WTC11 (cell line): ENCODE data around the gene SERTAD3. TPM values are rescaled to one million over a fixed set of nuclear protein-coding genes. Genes with fewer than 3 reads are reported as not detected.
A peak's percentile ranks its signal among the peaks of the same experiment; 100 is the strongest.

Experiments
- ATAC-seq: fragments of 200-7000 bp; cut with Tn5 transposase; 2 replicates; pipeline ENCODE4 v1.10.0; 2021; ENCODE audit warnings: mild to moderate bottlenecking, moderate library complexity
- CTCF ChIA-PET: fragments of 300-600 bp; sonication (Branson Sonifier 250); formaldehyde crosslinking; loops from one replicate; lab custom pipeline; 2021; ENCODE audit warnings: antibody characterized with exemption; lab: Charles Lee
- POLR2A ChIA-PET: fragments of 350-600 bp; sonication (Branson Sonifier 250); formaldehyde crosslinking; loops from one replicate; lab custom pipeline; 2021; ENCODE audit warnings: antibody characterized with exemption; lab: Charles Lee
- DNase-seq: peaks from one replicate; pipeline ENCODE4 v3.0.0; 2021; ENCODE audit warnings: low spot score
- H3K27ac Mint-ChIP-seq: 2 replicates; pipeline ENCODE4 v1.8.0; 2021; ENCODE audit warnings: mixed read lengths
- H3K27me3 Mint-ChIP-seq: 2 replicates; pipeline ENCODE4 v1.8.0; 2021; ENCODE audit warnings: low read depth, mild to moderate bottlenecking, moderate library complexity, mixed read lengths
- H3K36me3 Mint-ChIP-seq: 2 replicates; pipeline ENCODE4 v1.8.0; 2021; ENCODE audit warnings: mixed read lengths
- H3K4me1 Mint-ChIP-seq: 2 replicates; pipeline ENCODE4 v1.8.0; 2022; ENCODE audit warnings: mixed read lengths
- H3K4me3 Mint-ChIP-seq: 2 replicates; pipeline ENCODE4 v1.8.0; 2021; ENCODE audit warnings: mild to moderate bottlenecking, moderate library complexity, mixed read lengths
- H3K9me3 Mint-ChIP-seq: 2 replicates; pipeline ENCODE4 v1.8.0; 2021; ENCODE audit warnings: mixed read lengths
- AFF4 ChIP-seq: sonication (generic); formaldehyde crosslinking; IDR thresholded peaks from 2 replicates; pipeline ENCODE4 v1.8.1; 2023; ENCODE audit warnings: mild to moderate bottlenecking, missing genetic modification reagents, borderline replicate concordance
- ATF3 ChIP-seq: sonication (generic); formaldehyde crosslinking; conservative IDR thresholded peaks from 2 replicates; pipeline ENCODE4 v1.8.1; 2022; ENCODE audit warnings: mild to moderate bottlenecking, missing genetic modification reagents
- ATF6 ChIP-seq: sonication (generic); formaldehyde crosslinking; IDR thresholded peaks from 2 replicates; pipeline ENCODE4 v1.8.1; 2023; ENCODE audit warnings: mild to moderate bottlenecking, missing genetic modification reagents
- CDX4 ChIP-seq: fragments of 250-450 bp; sonication (Bioruptor Pico); IDR thresholded peaks from 2 replicates; pipeline ENCODE4 v1.9.0; 2021; ENCODE audit warnings: moderate library complexity, mild to moderate bottlenecking, inconsistent platforms, borderline replicate concordance
- CREB1 ChIP-seq: sonication (generic); formaldehyde crosslinking; IDR thresholded peaks from 2 replicates; pipeline ENCODE4 v1.8.0; 2023; ENCODE audit warnings: mild to moderate bottlenecking, missing genetic modification reagents
- CREM ChIP-seq: sonication (generic); formaldehyde crosslinking; IDR thresholded peaks from 2 replicates; pipeline ENCODE4 v1.8.1; 2022; ENCODE audit warnings: mild to moderate bottlenecking, missing genetic modification reagents, moderate library complexity
- E2F1 ChIP-seq: sonication (generic); formaldehyde crosslinking; IDR thresholded peaks from 2 replicates; pipeline ENCODE4 v1.8.0; 2022; ENCODE audit warnings: mild to moderate bottlenecking, missing genetic modification reagents
- EMX1 ChIP-seq: fragments of 250-450 bp; sonication (Bioruptor Pico); IDR thresholded peaks from 2 replicates; pipeline ENCODE4 v1.8.0; 2021; ENCODE audit warnings: mild to moderate bottlenecking
- ESRRA ChIP-seq: sonication (generic); formaldehyde crosslinking; IDR thresholded peaks from 2 replicates; pipeline ENCODE4 v1.8.1; 2022; ENCODE audit warnings: mild to moderate bottlenecking, missing genetic modification reagents, borderline replicate concordance
- ETV6 ChIP-seq: sonication (generic); formaldehyde crosslinking; IDR thresholded peaks from 2 replicates; pipeline ENCODE4 v1.8.1; 2022; ENCODE audit warnings: mild to moderate bottlenecking, missing genetic modification reagents
- FOXJ3 ChIP-seq: sonication (generic); formaldehyde crosslinking; IDR thresholded peaks from 2 replicates; pipeline ENCODE4 v1.9.0; 2021; ENCODE audit warnings: missing genetic modification reagents, mild to moderate bottlenecking, borderline replicate concordance
- FOXK1 ChIP-seq: sonication (generic); formaldehyde crosslinking; IDR thresholded peaks from 2 replicates; pipeline ENCODE4 v1.8.0; 2022; ENCODE audit warnings: mild to moderate bottlenecking, moderate library complexity, missing genetic modification reagents
- HMGA2 ChIP-seq: fragments of 250-450 bp; sonication (Bioruptor Pico); IDR thresholded peaks from 2 replicates; pipeline ENCODE4 v1.4.0; 2021; ENCODE audit warnings: mild to moderate bottlenecking, moderate library complexity
- JAZF1 ChIP-seq: fragments of 250-450 bp; sonication (Bioruptor Pico); IDR thresholded peaks from 2 replicates; pipeline ENCODE4 v1.9.0; 2021; ENCODE audit warnings: moderate library complexity, mild to moderate bottlenecking, inconsistent platforms
- NR1H2 ChIP-seq: sonication (generic); formaldehyde crosslinking; IDR thresholded peaks from 2 replicates; pipeline ENCODE4 v1.9.0; 2021; ENCODE audit warnings: mild to moderate bottlenecking, moderate library complexity, missing genetic modification reagents
- NR2C2 ChIP-seq: sonication (generic); formaldehyde crosslinking; IDR thresholded peaks from 2 replicates; pipeline ENCODE4 v1.8.0; 2022; ENCODE audit warnings: mild to moderate bottlenecking, missing genetic modification reagents
- SOX15 ChIP-seq: fragments of 250-450 bp; sonication (Bioruptor Pico); IDR thresholded peaks from 2 replicates; pipeline ENCODE4 v1.9.0; 2021; ENCODE audit warnings: mild to moderate bottlenecking
- TCF7 ChIP-seq: sonication (generic); formaldehyde crosslinking; IDR thresholded peaks from 2 replicates; pipeline ENCODE4 v1.8.0; 2022; ENCODE audit warnings: mild to moderate bottlenecking, low read depth, missing genetic modification reagents, moderate library complexity
- TEAD1 ChIP-seq: sonication (generic); formaldehyde crosslinking; IDR thresholded peaks from 2 replicates; pipeline ENCODE4 v1.8.0; 2022; ENCODE audit warnings: mild to moderate bottlenecking, missing genetic modification reagents
- TEAD4 ChIP-seq: sonication (generic); formaldehyde crosslinking; IDR thresholded peaks from 2 replicates; pipeline ENCODE4 v1.8.0; 2022; ENCODE audit warnings: mild to moderate bottlenecking, missing genetic modification reagents
- ZBTB43 ChIP-seq: sonication (generic); formaldehyde crosslinking; IDR thresholded peaks from 2 replicates; pipeline ENCODE4 v1.8.1; 2023; ENCODE audit warnings: mild to moderate bottlenecking, missing genetic modification reagents
- ZNF121 ChIP-seq: sonication (generic); formaldehyde crosslinking; IDR thresholded peaks from 2 replicates; pipeline ENCODE4 v1.8.0; 2023; ENCODE audit warnings: missing genetic modification reagents
- ZNF263 ChIP-seq: sonication (generic); formaldehyde crosslinking; IDR thresholded peaks from 2 replicates; pipeline ENCODE4 v1.8.1; 2022; ENCODE audit warnings: low read depth, mild to moderate bottlenecking, moderate library complexity, missing genetic modification reagents
- ZNF396 ChIP-seq: fragments of 250-450 bp; sonication (Bioruptor Pico); IDR thresholded peaks from 2 replicates; pipeline ENCODE4 v1.8.0; 2021; ENCODE audit warnings: mild to moderate bottlenecking, moderate library complexity, borderline replicate concordance
- ZNF416 ChIP-seq: fragments of 250-450 bp; sonication (Bioruptor Pico); IDR thresholded peaks from 2 replicates; pipeline ENCODE4 v1.9.0; 2021; ENCODE audit warnings: mild to moderate bottlenecking, inconsistent platforms
- total RNA-seq: library from RNA; stranded (reverse); gene quantifications from 3 replicates; pipeline ENCODE4 v1.2.3, GENCODE V29; 2021

SERTAD3 gene
- total RNA-seq, 1 experiment from 2014 or later, result 33.6 TPM

GRCh38 chr19:40421993-40422747 is 22.0 kb downstream of the SERTAD3 start (continued):
- TF ChIP-seq ESRRA (CRISPR knock-in tag), result no peak
- TF ChIP-seq ATF3 (CRISPR knock-in tag), result no peak

- Mint-ChIP-seq H3K36me3 (no peaks in the 10 kb centered on the region; the same call in 1 of the 2 replicates), H3K4me1 (peaks cover 25% of the 10 kb centered on the region), H3K27me3 (no peaks in the 10 kb centered on the region; the same call in 1 of the 2 replicates), H3K27ac (peak overlapping the region; percentile 88), H3K4me3 (peak overlapping the region; percentile 69), H3K9me3 (no peaks in the 10 kb centered on the region)
- CTCF ChIA-PET, result interaction anchor here (0.6 to 2.8 kb wide), 52 partner anchors 8 to 1194 kb away, joined by 3 to 55 read pairs (median 5); partner anchors contain the start of genes BLVRB, C19orf47, PLD3 and PRX
- POLR2A ChIA-PET, result interaction anchor here (0.6 to 1.8 kb wide), 15 partner anchors 12 to 277 kb away, joined by 3 to 17 read pairs (median 4); partner anchors contain the start of genes C19orf47 and PLD3
- ATAC-seq, result peak; percentile 58
- peak; percentile 91 for DNase-seq
- TF ChIP-seq AFF4 (CRISPR knock-in tag), result no peak
- TF ChIP-seq JAZF1 (CRISPR knock-in tag), result no peak
- TF ChIP-seq ATF6, result no peak
- peak; percentile 63; the same call in 1 of the 2 replicates for TF ChIP-seq FOXK1 (CRISPR knock-in tag)
- no peak for TF ChIP-seq ZNF416 (CRISPR knock-in tag)
- peak; percentile 96; the same call in 1 of the 2 replicates for TF ChIP-seq TEAD1 (CRISPR knock-in tag)
- no peak for TF ChIP-seq TCF7 (CRISPR knock-in tag)
- peak; percentile 66 for TF ChIP-seq ZNF121 (CRISPR knock-in tag)
- no peak for TF ChIP-seq CDX4 (CRISPR knock-in tag)
- TF ChIP-seq NR2C2 (CRISPR knock-in tag), result no peak
- no peak for TF ChIP-seq SOX15 (CRISPR knock-in tag)
- TF ChIP-seq TEAD4 (CRISPR knock-in tag), result peak; percentile 96
- TF ChIP-seq CREB1, result no peak
- TF ChIP-seq ZNF263 (CRISPR knock-in tag), result no peak
- TF ChIP-seq ZNF396 (CRISPR knock-in tag), result no peak
- TF ChIP-seq NR1H2 (CRISPR knock-in tag), result no peak
- TF ChIP-seq CREM (CRISPR knock-in tag), result peak; percentile 81
- TF ChIP-seq ZBTB43 (CRISPR knock-in tag), result no peak
- peak; percentile 72 for TF ChIP-seq ETV6
- no peak for TF ChIP-seq EMX1 (CRISPR knock-in tag)
- no peak for TF ChIP-seq E2F1 (CRISPR knock-in tag)
- TF ChIP-seq FOXJ3 (CRISPR knock-in tag), result no peak
- no peak for TF ChIP-seq HMGA2 (CRISPR knock-in tag)
Measured at GRCh38 chr19:40420766-40421765, 23.1 kb downstream of the SERTAD3 start.
